ENCODE data around the gene ZMAT5.

ZMAT5 gene

DNA sequence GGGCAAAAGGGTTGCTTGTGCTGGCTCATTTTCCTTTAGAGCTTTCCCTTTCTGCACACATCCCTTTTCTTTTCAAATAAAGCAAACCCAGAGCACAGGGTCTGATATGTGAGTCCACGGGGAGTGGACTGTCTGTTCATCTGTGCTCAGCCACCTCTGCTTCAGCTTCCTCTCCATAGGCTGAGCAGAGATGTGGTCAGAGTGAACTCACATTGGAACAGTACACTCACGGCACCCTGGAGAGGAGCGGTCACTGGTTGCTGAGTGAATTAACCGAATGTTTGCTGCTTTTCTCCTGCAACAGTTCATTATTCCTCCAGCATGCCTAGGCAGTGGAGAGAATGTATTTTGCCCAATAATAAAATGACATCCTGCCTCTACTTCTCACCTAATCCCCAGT lies 83.3 kb downstream of the ZMAT5 start:
- DNase-seq (ENCODE audit: low read depth), result no peak
